ENCODE results near the gene ITGA5. TPM values are rescaled to one million over a fixed set of nuclear protein-coding genes. Genes with fewer than 3 reads are reported as not detected.

The ITGA5 gene
- total RNA-seq, 1 experiment from 2014 or later = 8.0 TPM

DNA sequence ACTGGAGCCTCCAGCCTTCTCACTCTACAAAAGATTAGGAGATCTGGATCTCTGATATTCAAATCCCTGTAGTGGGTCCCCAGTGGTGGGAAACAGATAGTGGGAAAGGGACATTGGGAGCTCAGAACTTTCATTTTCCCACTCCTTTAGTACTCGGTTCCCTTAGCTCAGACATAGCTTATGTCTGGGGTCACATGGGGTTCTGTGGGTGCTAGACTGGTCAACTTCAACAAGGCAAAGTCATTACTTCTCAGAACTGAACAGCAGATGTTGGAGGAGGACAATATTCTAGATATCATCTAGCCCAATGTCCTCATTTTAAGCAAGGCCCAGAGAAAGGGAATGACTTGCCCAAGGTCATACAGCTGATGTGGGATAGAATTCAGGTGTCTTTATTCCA, 19.5 kb upstream of the ITGA5 start:
- Mint-ChIP-seq H3K4me1 (ENCODE audit: low read depth, unreplicated experiment) (no peaks in the 10 kb centered on the region), H3K36me3 (ENCODE audit: insufficient read depth, unreplicated experiment) (no peaks in the 10 kb centered on the region), H3K4me3 (ENCODE audit: low read depth, unreplicated experiment) (no peak overlapping the region), H3K27ac (ENCODE audit: unreplicated experiment) (no peak overlapping the region), H3K27me3 (ENCODE audit: unreplicated experiment) (peaks cover 55% of the 10 kb centered on the region), H3K9me3 (ENCODE audit: low read depth, unreplicated experiment) (no peaks in the 10 kb centered on the region)
- no TSS peak for BruUV-seq (replicated peaks)
- CTCF ChIA-PET = interaction anchor here (2.3 to 5.3 kb wide), 2 partner anchors 37 to 39 kb away, joined by 8 to 145 read pairs; no protein-coding TSS in a partner anchor
- TF ChIP-seq, protein P1, sequence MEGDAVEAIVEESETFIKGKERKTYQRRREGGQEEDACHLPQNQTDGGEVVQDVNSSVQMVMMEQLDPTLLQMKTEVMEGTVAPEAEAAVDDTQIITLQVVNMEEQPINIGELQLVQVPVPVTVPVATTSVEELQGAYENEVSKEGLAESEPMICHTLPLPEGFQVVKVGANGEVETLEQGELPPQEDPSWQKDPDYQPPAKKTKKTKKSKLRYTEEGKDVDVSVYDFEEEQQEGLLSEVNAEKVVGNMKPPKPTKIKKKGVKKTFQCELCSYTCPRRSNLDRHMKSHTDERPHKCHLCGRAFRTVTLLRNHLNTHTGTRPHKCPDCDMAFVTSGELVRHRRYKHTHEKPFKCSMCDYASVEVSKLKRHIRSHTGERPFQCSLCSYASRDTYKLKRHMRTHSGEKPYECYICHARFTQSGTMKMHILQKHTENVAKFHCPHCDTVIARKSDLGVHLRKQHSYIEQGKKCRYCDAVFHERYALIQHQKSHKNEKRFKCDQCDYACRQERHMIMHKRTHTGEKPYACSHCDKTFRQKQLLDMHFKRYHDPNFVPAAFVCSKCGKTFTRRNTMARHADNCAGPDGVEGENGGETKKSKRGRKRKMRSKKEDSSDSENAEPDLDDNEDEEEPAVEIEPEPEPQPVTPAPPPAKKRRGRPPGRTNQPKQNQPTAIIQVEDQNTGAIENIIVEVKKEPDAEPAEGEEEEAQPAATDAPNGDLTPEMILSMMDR (IDR thresholded peaks at IDR 0.05; ENCODE audit: unreplicated experiment) = no peak
- intact Hi-C loops (cut with micrococcal nuclease; ENCODE audit: unreplicated experiment) = no loop called here
- DNase-seq = no peak

DNA sequence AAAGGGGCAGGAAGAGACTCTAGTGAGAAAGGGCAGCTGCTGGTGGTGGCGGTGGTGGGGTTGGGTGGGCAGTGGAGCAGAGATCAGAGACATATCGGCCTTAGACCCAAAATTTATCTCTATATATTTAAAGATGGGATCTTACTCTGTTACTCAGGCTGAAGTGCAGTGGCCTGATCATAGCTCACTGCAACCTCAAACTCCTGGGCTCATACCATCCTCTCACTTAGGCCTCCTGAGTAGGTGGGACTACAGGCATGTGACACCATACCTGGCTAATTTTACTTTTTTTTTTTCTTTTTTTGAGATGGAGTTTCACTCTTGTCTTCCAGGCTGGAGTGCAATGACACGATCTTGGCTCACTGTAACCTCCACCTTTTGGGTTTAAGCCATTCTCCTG, 18.6 kb upstream of the ITGA5 start:
- no peak overlapping the region for H3K27ac Mint-ChIP-seq (ENCODE audit: unreplicated experiment)
- intact Hi-C loops (cut with micrococcal nuclease; ENCODE audit: unreplicated experiment) = no loop called here
- no TSS peak for BruUV-seq (replicated peaks)
- H3K9me3 Mint-ChIP-seq (ENCODE audit: low read depth, unreplicated experiment) = no peaks in the 10 kb centered on the region
- no peak overlapping the region for H3K4me3 Mint-ChIP-seq (ENCODE audit: low read depth, unreplicated experiment)
- no peak for DNase-seq
- CTCF ChIA-PET = interaction anchor here (5.3 kb wide), 1 partner anchor 38 kb away, joined by 145 read pairs; no protein-coding TSS in a partner anchor
- H3K4me1 Mint-ChIP-seq (ENCODE audit: low read depth, unreplicated experiment) = no peaks in the 10 kb centered on the region
- TF ChIP-seq, protein P1 (IDR thresholded peaks at IDR 0.05; ENCODE audit: unreplicated experiment) = no peak
- peaks cover 56% of the 10 kb centered on the region for H3K27me3 Mint-ChIP-seq (ENCODE audit: unreplicated experiment)
- no peaks in the 10 kb centered on the region for H3K36me3 Mint-ChIP-seq (ENCODE audit: insufficient read depth, unreplicated experiment)

DNA sequence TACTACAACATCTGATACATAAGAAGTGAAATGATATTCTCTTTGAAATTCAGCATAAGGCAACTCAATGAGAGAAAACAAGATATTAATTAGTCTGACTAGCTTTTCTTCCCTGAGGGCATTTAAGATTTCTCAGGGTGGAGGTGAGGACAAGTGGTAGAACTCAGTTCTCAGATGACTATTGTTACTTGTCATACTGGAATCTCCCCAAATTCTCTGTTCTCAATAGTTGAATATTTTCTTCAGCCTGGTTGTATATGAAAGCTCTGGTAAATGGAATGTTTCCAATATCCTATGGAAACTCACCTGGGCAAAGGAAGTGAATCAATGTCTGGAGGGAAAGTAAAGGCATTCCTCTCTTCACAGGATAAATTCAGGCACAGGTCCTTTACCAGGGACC, 18.2 kb upstream of the ITGA5 start:
- BruUV-seq (replicated peaks) = no TSS peak
- Mint-ChIP-seq H3K36me3 (ENCODE audit: insufficient read depth, unreplicated experiment) (no peaks in the 10 kb centered on the region), H3K9me3 (ENCODE audit: low read depth, unreplicated experiment) (no peaks in the 10 kb centered on the region), H3K4me3 (ENCODE audit: low read depth, unreplicated experiment) (no peak overlapping the region), H3K27me3 (ENCODE audit: unreplicated experiment) (peaks cover 56% of the 10 kb centered on the region), H3K27ac (ENCODE audit: unreplicated experiment) (no peak overlapping the region), H3K4me1 (ENCODE audit: low read depth, unreplicated experiment) (peaks cover 3% of the 10 kb centered on the region)
- CTCF ChIA-PET = interaction anchor here (5.3 kb wide), 1 partner anchor 38 kb away, joined by 145 read pairs; no protein-coding TSS in a partner anchor
- intact Hi-C loops (cut with micrococcal nuclease; ENCODE audit: unreplicated experiment) = no loop called here
- TF ChIP-seq, protein P1 (IDR thresholded peaks at IDR 0.05; ENCODE audit: unreplicated experiment) = no peak
- no peak for DNase-seq

DNA sequence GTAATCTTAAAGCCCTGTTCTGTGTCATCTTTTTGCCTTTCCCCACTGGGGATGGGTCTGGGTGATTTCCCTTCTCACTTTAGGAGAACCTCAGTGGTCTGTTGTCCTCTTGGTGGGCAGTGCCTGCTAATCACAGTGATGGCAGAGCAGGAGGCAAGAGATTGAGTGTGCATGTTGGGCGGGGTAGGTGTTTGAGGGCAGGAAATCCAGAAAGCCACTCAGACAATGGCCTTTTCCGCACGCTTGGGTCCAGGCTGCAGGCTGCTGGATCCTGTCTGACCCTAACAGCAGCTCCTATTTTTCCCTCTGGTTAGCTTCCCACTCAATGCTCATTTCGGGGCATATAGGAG, 13.7 kb upstream of the ITGA5 start:
- TF ChIP-seq, protein P1 (IDR thresholded peaks at IDR 0.05; ENCODE audit: unreplicated experiment) = no peak
- Mint-ChIP-seq H3K9me3 (ENCODE audit: low read depth, unreplicated experiment) (no peaks in the 10 kb centered on the region), H3K4me3 (ENCODE audit: low read depth, unreplicated experiment) (no peak overlapping the region), H3K4me1 (ENCODE audit: low read depth, unreplicated experiment) (peaks cover 10% of the 10 kb centered on the region), H3K27me3 (ENCODE audit: unreplicated experiment) (peaks cover 67% of the 10 kb centered on the region), H3K36me3 (ENCODE audit: insufficient read depth, unreplicated experiment) (no peaks in the 10 kb centered on the region), H3K27ac (ENCODE audit: unreplicated experiment) (no peak overlapping the region)
- no TSS peak for BruUV-seq (replicated peaks)
- DNase-seq = no peak
- intact Hi-C loops (cut with micrococcal nuclease; ENCODE audit: unreplicated experiment) = no loop called here
- CTCF ChIA-PET = interaction anchor here (2.5 kb wide), 1 partner anchor 33 kb away, joined by 9 read pairs; no protein-coding TSS in a partner anchor
